ENCODE results near the gene TBC1D3K. TPM values are rescaled to one million over a fixed set of nuclear protein-coding genes. Genes with fewer than 3 reads are reported as not detected.
"Not testable (repeated sequence)": the region's sequence is repeated elsewhere in the genome, so short reads cannot be mapped to it uniquely, and the experiment has no call there.

The TBC1D3K gene
- total RNA-seq (not detected), polyA plus RNA-seq (under 1 TPM in 1 of 3 donors, not detected in 2; 0.03 TPM)
- long read RNA-seq, donor 1 = 0 reads
- long read RNA-seq, donor 2 = 0 reads

- intact Hi-C loops (cut with DNase I; ENCODE audit: low total_unique reads); H3K4me3 ChIP-seq; H3K27ac ChIP-seq; H3K36me3 ChIP-seq; H3K9me3 ChIP-seq; DNase-seq; H3K27me3 ChIP-seq (replicated peaks in 1 of 7); H3K4me1 ChIP-seq: not testable (repeated sequence)
- WGBS, 5 donors = 93% methylated on average over 3 of the region's 10 CpGs; no CpG with 5 or more reads in 4 of the 5 donors
Measured at GRCh38 chr17:37924115-37924514, at the start of gene TBC1D3K. TSS of gene TBC1D3K (plus strand) at chr17:37924415. CDS start at chr17:37926000, 1,585 bp downstream.

GRCh38 chr17:37884516-37884915 is 39.7 kb upstream of the TBC1D3K start:
- WGBS, 5 donors = 24 to 46% (median 40%) methylated on average over 2 of the region's 2 CpGs
- intact Hi-C loops (cut with DNase I; ENCODE audit: low total_unique reads) = no loop called here
- H3K4me3 ChIP-seq = no peak overlapping the region
- H3K36me3 ChIP-seq = no peaks in the 10 kb centered on the region
- no peak overlapping the region for H3K27ac ChIP-seq
- TF ChIP-seq POLR2AphosphoS5 (IDR thresholded peaks at IDR 0.05) (no peak), CTCF (IDR thresholded peaks at IDR 0.05 in 8 of 11, conservative IDR thresholded peaks at IDR 0.05 in 3 of 11) (no peak), POLR2A (IDR thresholded peaks at IDR 0.05) (no peak)
- peaks cover 0 to 4% (median 0%) of the 10 kb centered on the region in 6 donors for H3K4me1 ChIP-seq
- DNase-seq = no peak
- H3K27me3 ChIP-seq (replicated peaks in 1 of 7) = no peaks in the 10 kb centered on the region
- H3K9me3 ChIP-seq = no peaks in the 10 kb centered on the region

GRCh38 chr17:37885136-37885535 is 39.1 kb upstream of the TBC1D3K start:
- 81 to 89% (median 88%) methylated on average over 5 of the region's 5 CpGs for WGBS, 5 donors
- TF ChIP-seq POLR2AphosphoS5 (IDR thresholded peaks at IDR 0.05) (no peak), CTCF (IDR thresholded peaks at IDR 0.05 in 8 of 11, conservative IDR thresholded peaks at IDR 0.05 in 3 of 11) (no peak), POLR2A (IDR thresholded peaks at IDR 0.05) (no peak)
- intact Hi-C loops (cut with DNase I; ENCODE audit: low total_unique reads) = no loop called here
- H3K9me3 ChIP-seq = no peaks in the 10 kb centered on the region
- H3K27ac ChIP-seq = no peak overlapping the region
- H3K4me3 ChIP-seq = no peak overlapping the region
- no peaks in the 10 kb centered on the region for H3K36me3 ChIP-seq
- DNase-seq = no peak
- peaks cover 0 to 4% (median 0%) of the 10 kb centered on the region in 6 donors for H3K4me1 ChIP-seq
- no peaks in the 10 kb centered on the region for H3K27me3 ChIP-seq (replicated peaks in 1 of 7)

GRCh38 chr17:37888881-37889280 is 35.3 kb upstream of the TBC1D3K start:
- intact Hi-C loops (cut with DNase I; ENCODE audit: low total_unique reads) = no loop called here
- Histone ChIP-seq H3K36me3 (no peaks in the 10 kb centered on the region), H3K4me1 (peaks cover 0 to 4% (median 0%) of the 10 kb centered on the region in 6 donors), H3K27ac (no peak overlapping the region), H3K4me3 (no peak overlapping the region), H3K27me3 (replicated peaks in 1 of 7) (no peaks in the 10 kb centered on the region), H3K9me3 (no peaks in the 10 kb centered on the region)
- no peak for DNase-seq
- WGBS, 5 donors = 82 to 97% (median 92%) methylated on average over 2 of the region's 2 CpGs
- no peak for TF ChIP-seq POLR2A (IDR thresholded peaks at IDR 0.05)
- TF ChIP-seq CTCF (IDR thresholded peaks at IDR 0.05 in 8 of 11, conservative IDR thresholded peaks at IDR 0.05 in 3 of 11) = no peak
- TF ChIP-seq POLR2AphosphoS5 (IDR thresholded peaks at IDR 0.05) = no peak

GRCh38 chr17:37896961-37897360 is 27.3 kb upstream of the TBC1D3K start:
- H3K27ac ChIP-seq; H3K36me3 ChIP-seq; DNase-seq; H3K4me3 ChIP-seq; H3K27me3 ChIP-seq (replicated peaks in 1 of 7); intact Hi-C loops (cut with DNase I; ENCODE audit: low total_unique reads); H3K4me1 ChIP-seq; H3K9me3 ChIP-seq: not testable (repeated sequence)

Small RNAs within 50 kb of the gene (small RNA-seq; reads per million reads assigned to genes)
- gene RF00001 = 0 reads per million in 4 donors
- gene RNU6-489P = 0 reads per million in 4 donors

Other genes starting within 250 kb of the TBC1D3K start
- not detected for gene HNF1B, start 179.4 kb upstream of the TBC1D3K start, total RNA-seq
- under 1 TPM; 0.06 to 0.12 (median 0.07) TPM for gene HNF1B, start 179.4 kb upstream of the TBC1D3K start, polyA plus RNA-seq
- 10 to 100 TPM in 6 of 7 donors, 1 to 10 TPM in 1; 7.4 to 29.9 (median 21.3) TPM for gene TBC1D3L, start 64.6 kb downstream of the TBC1D3K start, total RNA-seq
- gene TBC1D3L, start 64.6 kb downstream of the TBC1D3K start, polyA plus RNA-seq = 10 to 100 TPM in 2 of 3 donors, 1 to 10 TPM in 1; 8.1 to 31.3 (median 14.2) TPM
- under 1 TPM in 3 of 7 donors, not detected in 4; 0.37 to 0.79 (median 0.51) TPM for gene TBC1D3D, start 79.6 kb downstream of the TBC1D3K start, total RNA-seq
- under 1 TPM in 1 of 3 donors, not detected in 2; 0.10 TPM for gene TBC1D3D, start 79.6 kb downstream of the TBC1D3K start, polyA plus RNA-seq
- 1 to 10 TPM in 1 of 7 donors, under 1 TPM in 1, not detected in 5; 0.52 to 8.0 TPM for gene TBC1D3C, start 144.2 kb downstream of the TBC1D3K start, total RNA-seq
- 1 to 10 TPM in 1 of 3 donors, not detected in 2; 2.8 TPM for gene TBC1D3C, start 144.2 kb downstream of the TBC1D3K start, polyA plus RNA-seq
- gene TBC1D3E, start 203.5 kb downstream of the TBC1D3K start, total RNA-seq = not detected
- gene TBC1D3E, start 203.5 kb downstream of the TBC1D3K start, polyA plus RNA-seq = under 1 TPM in 1 of 3 donors, not detected in 2; 0.13 TPM